HCT116 (cell line): ENCODE results near the gene PCTP. TPM values are rescaled to one million over a fixed set of nuclear protein-coding genes. Genes with fewer than 3 reads are reported as not detected.

Source experiments
- ATAC-seq: fragments of 200-7000 bp; cut with Tn5 transposase; 2 replicates; pipeline ENCODE4 v1.9.1; 2020; ENCODE audit warnings: mild to moderate bottlenecking, moderate library complexity
- BruUV-seq: library from RNA; stranded (reverse); fragments of 400-500 nt; replicated peaks from 2 replicates; lab custom pipeline; 2021; lab: Mats Ljungman, UMichigan
- CTCF ChIA-PET: fragments of 300-600 bp; sonication (Branson Sonifier 250); formaldehyde crosslinking; loops from one replicate; lab custom pipeline; 2021; ENCODE audit warnings: antibody characterized with exemption; lab: Charles Lee
- POLR2A ChIA-PET: fragments of 300-600, 350-600 bp; sonication (Branson Sonifier 250); formaldehyde crosslinking; loops from one replicate; lab custom pipeline; 2021; ENCODE audit warnings: antibody characterized with exemption; lab: Charles Lee
- RAD21 ChIA-PET, 2 experiments: fragments of 300-600 bp; sonication (Branson Sonifier 250); formaldehyde crosslinking; loops; one replicate each; lab custom pipeline; 2023; ENCODE audit warnings: low total read pairs in 2 of 2; ENCODE audit not compliant: uncharacterized antibody in 2 of 2, unreplicated experiment in 2 of 2, low non-redundant PET in 1 of 2; lab: Charles Lee
- DNase-seq: peaks from one replicate; pipeline ENCODE4 v3.0.0-alpha.2; 2010; ENCODE audit warnings: low read depth, low spot score
- H2AFZ ChIP-seq: fragments of 200-600 bp; shearing (Covaris generic), sonication (generic); 2 replicates; pipeline ENCODE4 v1.6.1; 2017; ENCODE audit warnings: low read depth, mixed run types, mixed read lengths, antibody characterized with exemption, low read length; ENCODE audit not compliant: poor library complexity, severe bottlenecking
- H3K27ac ChIP-seq: 2 replicates; pipeline ENCODE4 v1.5.1; 2012; ENCODE audit warnings: low read depth, low read length
- H3K27me3 ChIP-seq: fragments of 200-600 bp; sonication (generic); 2 replicates; pipeline ENCODE4 v1.6.1; 2016; ENCODE audit warnings: mixed run types, low read length, mixed read lengths; ENCODE audit not compliant: insufficient read depth
- H3K36me3 ChIP-seq, 2 experiments: fragments of 200-500 bp in 1 of 2; fragments of 200-600 bp in 1 of 2; sonication (Bioruptor generic) in 1 of 2; sonication (generic) in 1 of 2; 2 replicates each; pipeline versions ENCODE4 v1.5.1 to v1.6.1; 2014 to 2016; ENCODE audit warnings: low read length in 2 of 2, inconsistent platforms in 1 of 2, mixed read lengths in 1 of 2, mixed run types in 1 of 2; ENCODE audit not compliant: insufficient read depth in 2 of 2, control insufficient read depth in 1 of 2
- H3K4me1 ChIP-seq, 2 experiments: fragments of 200-600 bp in 1 of 2; sonication (generic) in 1 of 2; 2 replicates each; pipeline versions ENCODE4 v1.5.1 to v1.6.1; 2012 to 2017; ENCODE audit warnings: low read length in 2 of 2, inconsistent platforms in 1 of 2, mild to moderate bottlenecking in 1 of 2, mixed read lengths in 1 of 2, mixed run types in 1 of 2, moderate library complexity in 1 of 2; ENCODE audit not compliant: insufficient read depth in 2 of 2, control insufficient read depth in 1 of 2
- H3K4me2 ChIP-seq: fragments of 200-600 bp; sonication (generic); 2 replicates; pipeline ENCODE4 v1.6.1; 2017; ENCODE audit warnings: mixed run types, low read length, mixed read lengths
- H3K4me3 ChIP-seq, 2 experiments: fragments of 200-600 bp in 1 of 2; sonication (generic) in 1 of 2; replicated peaks in 1 of 2; 2 replicates each; pipeline ENCODE4 v1.5.1; 2011 to 2016; ENCODE audit warnings: low read length in 2 of 2, control low read depth in 1 of 2, low read depth in 1 of 2, mild to moderate bottlenecking in 1 of 2, mixed read lengths in 1 of 2, mixed run types in 1 of 2
- H3K79me2 ChIP-seq: fragments of 200-600 bp; sonication (generic); 2 replicates; pipeline ENCODE4 v1.6.1; 2017; ENCODE audit warnings: mild to moderate bottlenecking, mixed run types, low read length, moderate library complexity, mixed read lengths; ENCODE audit not compliant: insufficient read depth
- H3K9ac ChIP-seq: fragments of 200-600 bp; sonication (generic); 2 replicates; pipeline ENCODE4 v1.6.1; 2016; ENCODE audit warnings: low read length, mixed read lengths
- H3K9me2 ChIP-seq: fragments of 200-600 bp; sonication (generic), shearing (Covaris generic); 2 replicates; pipeline ENCODE4 v1.6.1; 2017; ENCODE audit warnings: mixed run types, mild to moderate bottlenecking, moderate library complexity; ENCODE audit not compliant: insufficient read depth
- H3K9me3 ChIP-seq, 2 experiments: fragments of 200-500 bp in 1 of 2; fragments of 200-600 bp in 1 of 2; sonication (Bioruptor generic) in 1 of 2; sonication (generic) in 1 of 2; 2 replicates each; pipeline ENCODE4 v1.6.1; 2014 to 2017; ENCODE audit warnings: low read length in 2 of 2, mixed read lengths in 2 of 2, inconsistent platforms in 1 of 2, low read depth in 1 of 2, mild to moderate bottlenecking in 1 of 2, mixed run types in 1 of 2, moderate library complexity in 1 of 2; ENCODE audit not compliant: control insufficient read depth in 1 of 2, insufficient read depth in 1 of 2
- H4K20me1 ChIP-seq: fragments of 200-600 bp; sonication (generic), shearing (Covaris generic); 2 replicates; pipeline ENCODE4 v1.6.1; 2017; ENCODE audit warnings: mixed run types, mild to moderate bottlenecking, moderate library complexity; ENCODE audit not compliant: insufficient read depth
- CBX3 ChIP-seq: IDR thresholded peaks from 2 replicates; pipeline ENCODE4 v1.6.1; 2012; ENCODE audit warnings: low read depth
- CEBPB ChIP-seq: IDR thresholded peaks from 2 replicates; pipeline ENCODE4 v1.6.1; 2012; ENCODE audit warnings: low read depth
- ELF1 ChIP-seq: IDR thresholded peaks from 2 replicates; pipeline ENCODE4 v1.6.1; 2012; ENCODE audit warnings: low read depth, borderline replicate concordance
- EZH2 ChIP-seq: fragments of 200-600 bp; sonication (generic); IDR thresholded peaks from 2 replicates; pipeline ENCODE4 v1.6.1; 2017; ENCODE audit warnings: antibody characterized with exemption, mixed run types
- EZH2phosphoT487 ChIP-seq: fragments of 200-600 bp; IDR thresholded peaks from 2 replicates; pipeline ENCODE4 v1.6.1; 2018; ENCODE audit warnings: antibody characterized with exemption, borderline replicate concordance
- JUND ChIP-seq: IDR thresholded peaks from 2 replicates; pipeline ENCODE4 v1.6.1; 2012
- MAX ChIP-seq: IDR thresholded peaks from 2 replicates; pipeline ENCODE4 v1.6.1; 2012
- POLR2A ChIP-seq: IDR thresholded peaks from 2 replicates; pipeline ENCODE4 v1.7.0; 2011; ENCODE audit warnings: borderline replicate concordance; ENCODE audit not compliant: insufficient read depth, insufficient read length; ENCODE audit errors: extremely low read depth
- POLR2AphosphoS5 ChIP-seq: IDR thresholded peaks from 2 replicates; pipeline ENCODE4 v1.6.1; 2011; ENCODE audit warnings: mild to moderate bottlenecking, low read depth, low read length, moderate library complexity
- RAD21 ChIP-seq: IDR thresholded peaks from 2 replicates; pipeline ENCODE4 v1.6.1; 2012; ENCODE audit warnings: low read depth, mild to moderate bottlenecking
- REST ChIP-seq: IDR thresholded peaks from 2 replicates; pipeline ENCODE4 v1.6.1; 2012; ENCODE audit warnings: low read depth
- SIN3A ChIP-seq: IDR thresholded peaks from 2 replicates; pipeline ENCODE4 v1.6.1; 2012; ENCODE audit warnings: low read depth
- SRF ChIP-seq: IDR thresholded peaks from 2 replicates; pipeline ENCODE4 v1.6.1; 2012; ENCODE audit warnings: low read depth
- ZNF274 ChIP-seq: fragments of 200-500 bp; sonication (Bioruptor generic); IDR thresholded peaks from 2 replicates; pipeline ENCODE4 v1.6.1; 2014; ENCODE audit warnings: mild to moderate bottlenecking, low read depth, low read length, inconsistent platforms
- intact Hi-C: fragments of 100-400 bp; cut with micrococcal nuclease; formaldehyde crosslinking; loops from 2 replicates; pipeline ENCODE4 v1.10.0; 2022
- total RNA-seq: library from RNA; stranded (reverse); gene quantifications from one replicate; pipeline ENCODE4 v1.2.1, GENCODE V29; 2021; ENCODE audit not compliant: unreplicated experiment
- TF ChIP-seq, protein P1 (sequence below): IDR thresholded peaks from 2 replicates; pipeline ENCODE4 v1.6.1; 2012
- TF ChIP-seq, protein P2 (sequence below), 3 experiments: fragments of 200-600 bp in 1 of 3; sonication (generic) in 1 of 3; IDR thresholded peaks in 2 of 3; conservative IDR thresholded peaks in 1 of 3; 2 replicates each; pipeline ENCODE4 v1.5.1; 2012 to 2017; ENCODE audit warnings: low read depth in 2 of 3, low read length in 2 of 3, antibody characterized with exemption in 1 of 3, borderline replicate concordance in 1 of 3, control low read depth in 1 of 3, mild to moderate bottlenecking in 1 of 3, mixed read lengths in 1 of 3, mixed run types in 1 of 3, moderate library complexity in 1 of 3; ENCODE audit not compliant: insufficient read depth in 1 of 3

Gene PCTP
- total RNA-seq, 1 experiment from 2014 or later: 16.3 TPM

GRCh38 chr17:55710410-55710809 is 40.4 kb upstream of the PCTP start:
- Histone ChIP-seq H2AFZ (no peak overlapping the region), H3K27me3 (peaks cover 64% of the 10 kb centered on the region), H3K4me2 (no peak overlapping the region), H3K36me3 (no peaks in the 10 kb centered on the region), H3K9me3 (no peaks in the 10 kb centered on the region), H4K20me1 (no peaks in the 10 kb centered on the region), H3K9me2 (no peaks in the 10 kb centered on the region), H3K4me1 (peaks cover 2 to 4% of the 10 kb centered on the region in 2 experiments; a peak in 1 of 4 replicates), H3K4me3 (no peak overlapping the region), H3K27ac (no peak overlapping the region), H3K9ac (no peak overlapping the region), H3K79me2 (no peaks in the 10 kb centered on the region)
- DNase-seq (no peak), ATAC-seq (no peak)
- CTCF ChIA-PET: interaction anchor here (1.5 kb wide), 1 partner anchor 12 kb away, joined by 3 read pairs; the partner anchor contains the start of gene TMEM100
- TF ChIP-seq, protein P1, sequence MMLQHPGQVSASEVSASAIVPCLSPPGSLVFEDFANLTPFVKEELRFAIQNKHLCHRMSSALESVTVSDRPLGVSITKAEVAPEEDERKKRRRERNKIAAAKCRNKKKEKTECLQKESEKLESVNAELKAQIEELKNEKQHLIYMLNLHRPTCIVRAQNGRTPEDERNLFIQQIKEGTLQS: no peak
- TF ChIP-seq ZNF274 (no peak), JUND (no peak), MAX (no peak), POLR2A (no peak), POLR2AphosphoS5 (no peak), ELF1 (no peak), EZH2phosphoT487 (no peak), REST (no peak), CBX3 (no peak), SIN3A (no peak), RAD21 (no peak), CEBPB (no peak), SRF (no peak), EZH2 (no peak)
- TF ChIP-seq, protein P2, sequence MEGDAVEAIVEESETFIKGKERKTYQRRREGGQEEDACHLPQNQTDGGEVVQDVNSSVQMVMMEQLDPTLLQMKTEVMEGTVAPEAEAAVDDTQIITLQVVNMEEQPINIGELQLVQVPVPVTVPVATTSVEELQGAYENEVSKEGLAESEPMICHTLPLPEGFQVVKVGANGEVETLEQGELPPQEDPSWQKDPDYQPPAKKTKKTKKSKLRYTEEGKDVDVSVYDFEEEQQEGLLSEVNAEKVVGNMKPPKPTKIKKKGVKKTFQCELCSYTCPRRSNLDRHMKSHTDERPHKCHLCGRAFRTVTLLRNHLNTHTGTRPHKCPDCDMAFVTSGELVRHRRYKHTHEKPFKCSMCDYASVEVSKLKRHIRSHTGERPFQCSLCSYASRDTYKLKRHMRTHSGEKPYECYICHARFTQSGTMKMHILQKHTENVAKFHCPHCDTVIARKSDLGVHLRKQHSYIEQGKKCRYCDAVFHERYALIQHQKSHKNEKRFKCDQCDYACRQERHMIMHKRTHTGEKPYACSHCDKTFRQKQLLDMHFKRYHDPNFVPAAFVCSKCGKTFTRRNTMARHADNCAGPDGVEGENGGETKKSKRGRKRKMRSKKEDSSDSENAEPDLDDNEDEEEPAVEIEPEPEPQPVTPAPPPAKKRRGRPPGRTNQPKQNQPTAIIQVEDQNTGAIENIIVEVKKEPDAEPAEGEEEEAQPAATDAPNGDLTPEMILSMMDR (IDR thresholded peaks at IDR 0.05 in 2 of 3, conservative IDR thresholded peaks at IDR 0.05 in 1 of 3; ENCODE audit: borderline replicate concordance in 1 of 3, insufficient read depth in 1 of 3, low read depth in 2 of 3, low read length in 2 of 3): no peak
- intact Hi-C loops: no loop called here
- BruUV-seq: no TSS peak
- POLR2A ChIA-PET: no interaction called here
- RAD21 ChIA-PET: no interaction called here
